ENCODE measurements around the gene KIF23.

KIF23 gene

DNA sequence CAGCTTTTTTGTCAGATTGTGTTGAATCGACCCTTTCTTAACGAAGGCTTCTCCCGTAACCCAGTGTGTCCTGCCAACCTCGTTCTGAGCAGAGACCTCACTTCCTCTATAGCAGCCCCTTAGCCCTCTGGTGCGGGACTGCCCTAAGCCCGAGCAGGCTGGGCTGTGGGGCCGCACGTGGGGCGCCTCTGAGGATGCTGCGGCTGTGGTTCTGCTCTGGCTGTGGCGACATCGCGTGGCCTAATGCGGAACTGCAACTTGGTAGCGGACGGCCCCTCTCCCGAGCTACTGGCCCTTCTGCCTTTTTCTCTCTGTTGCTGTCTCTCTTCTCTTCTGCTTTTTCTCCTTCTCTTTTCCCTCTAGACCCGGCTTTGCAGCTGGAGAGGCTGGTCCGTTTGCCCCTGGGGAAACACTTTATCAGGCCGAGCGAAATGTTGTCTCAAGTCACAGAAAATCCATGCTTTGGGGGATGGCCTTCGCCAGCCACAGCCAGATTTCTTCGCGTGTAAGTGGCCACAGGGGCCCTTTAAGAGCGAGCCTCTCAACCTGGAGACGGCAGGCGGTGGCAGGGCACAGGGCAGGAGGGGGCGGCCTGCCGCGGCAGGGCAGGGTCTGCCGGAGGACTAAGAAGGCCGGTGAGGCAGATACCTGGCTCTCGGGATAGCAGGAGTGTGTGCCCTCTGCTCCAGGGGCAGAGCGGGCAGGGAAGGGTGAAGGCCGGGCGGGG, 19.4 kb upstream of the KIF23 start:
- peak; percentile 67 for DNase-seq (ENCODE audit: low read depth)

DNA sequence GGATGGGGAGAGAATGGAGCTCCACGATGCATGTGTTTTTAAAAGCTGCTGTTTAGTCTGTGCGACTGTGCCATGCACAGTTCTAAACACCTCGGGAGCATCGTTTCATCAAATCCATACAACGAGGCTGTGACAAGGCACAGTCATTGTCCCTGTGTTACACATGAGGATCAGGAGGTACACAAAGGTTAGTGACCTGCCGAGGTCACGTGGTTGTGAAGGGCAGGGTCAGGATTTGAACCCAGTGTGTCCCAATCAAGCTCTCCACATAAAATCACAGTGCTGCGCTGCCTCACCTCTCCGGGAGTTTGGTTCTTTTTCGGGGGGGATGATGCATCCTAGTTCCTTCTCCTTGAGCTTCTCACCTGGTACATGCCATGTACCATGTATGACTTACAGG, 18.7 kb upstream of the KIF23 start:
- DNase-seq (ENCODE audit: low read depth), result no peak

DNA sequence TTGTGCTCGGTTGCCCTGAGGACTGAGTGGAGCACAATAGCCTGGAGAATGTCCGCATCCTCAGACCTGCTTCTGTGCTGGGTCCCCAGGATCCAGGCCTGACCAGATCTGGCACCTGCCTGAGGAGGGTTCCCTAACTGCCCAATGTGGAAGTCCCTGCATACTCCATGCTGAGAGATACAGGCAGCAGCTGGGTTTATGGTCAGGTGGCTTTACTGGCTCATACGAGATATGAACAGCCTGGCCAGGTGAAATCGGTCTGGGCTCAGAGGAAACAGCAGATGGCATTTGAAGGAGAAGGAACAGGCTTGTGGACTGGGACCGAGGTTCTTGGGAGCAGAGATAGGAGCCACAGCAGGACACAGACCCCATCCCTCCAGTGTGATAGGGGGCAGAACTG, 18.2 kb upstream of the KIF23 start:
- no peak for DNase-seq (ENCODE audit: low read depth)

DNA sequence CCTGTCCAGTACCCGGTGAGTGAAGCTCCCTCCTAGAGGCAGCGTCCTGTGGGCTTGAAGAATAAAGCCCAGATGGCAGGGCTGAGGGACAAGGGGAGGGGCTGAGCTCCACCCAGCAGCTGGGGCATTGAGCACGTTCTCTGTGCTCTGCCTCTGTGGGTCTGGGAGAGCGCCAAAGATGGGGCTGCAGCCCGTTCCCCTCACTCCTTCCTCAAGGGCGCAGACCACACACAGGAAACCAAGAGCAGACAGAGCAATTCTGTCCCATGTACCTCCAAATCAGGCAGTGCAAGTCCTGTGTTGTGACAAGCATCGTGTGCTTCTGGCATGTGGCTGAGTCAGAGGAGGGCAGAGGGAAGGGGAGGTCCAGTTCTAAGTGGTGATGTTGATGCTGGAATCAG, 15.7 kb upstream of the KIF23 start:
- DNase-seq (ENCODE audit: low read depth), result peak; percentile 32

DNA sequence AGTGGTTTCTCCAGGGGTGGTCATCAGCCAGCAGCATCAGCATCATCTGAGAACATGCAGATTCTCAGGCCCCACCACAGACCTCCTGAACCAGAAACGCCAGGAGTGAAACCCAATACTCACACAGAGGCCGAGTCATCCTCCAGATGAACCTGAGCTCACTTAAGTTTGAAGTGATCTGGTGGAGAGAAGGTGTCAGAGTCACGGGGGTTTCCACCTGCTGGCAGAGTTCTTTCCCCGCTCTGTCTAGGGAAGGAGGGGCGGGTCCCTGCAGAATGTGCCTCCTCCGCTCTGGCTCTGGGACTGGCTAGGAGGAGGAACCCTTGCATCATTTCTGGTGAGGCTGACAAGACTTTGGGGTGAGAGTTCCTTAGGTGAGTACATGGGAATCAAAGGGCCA, 13.3 kb upstream of the KIF23 start:
- no peak for DNase-seq (ENCODE audit: low read depth)

DNA sequence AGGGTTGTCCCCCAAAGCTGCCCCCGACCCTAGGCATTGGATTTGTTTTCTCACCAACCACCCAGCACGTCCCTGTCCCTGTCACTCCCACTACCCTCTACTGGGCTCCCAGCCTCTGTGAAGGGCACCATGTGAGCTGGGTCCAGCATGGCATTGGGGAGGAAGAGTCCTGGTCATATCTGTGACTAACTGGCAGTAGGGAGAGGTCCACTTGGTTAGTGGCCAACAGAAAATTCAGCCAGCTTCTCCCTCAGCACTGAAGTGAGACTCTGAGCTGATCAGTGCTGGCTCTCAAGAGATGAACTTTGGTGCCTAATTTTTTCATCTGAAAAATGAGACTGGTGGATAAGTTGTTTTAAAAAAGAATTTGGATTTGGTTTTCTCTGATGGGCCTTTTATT, 11.3 kb upstream of the KIF23 start:
- no peak for DNase-seq (ENCODE audit: low read depth)

DNA sequence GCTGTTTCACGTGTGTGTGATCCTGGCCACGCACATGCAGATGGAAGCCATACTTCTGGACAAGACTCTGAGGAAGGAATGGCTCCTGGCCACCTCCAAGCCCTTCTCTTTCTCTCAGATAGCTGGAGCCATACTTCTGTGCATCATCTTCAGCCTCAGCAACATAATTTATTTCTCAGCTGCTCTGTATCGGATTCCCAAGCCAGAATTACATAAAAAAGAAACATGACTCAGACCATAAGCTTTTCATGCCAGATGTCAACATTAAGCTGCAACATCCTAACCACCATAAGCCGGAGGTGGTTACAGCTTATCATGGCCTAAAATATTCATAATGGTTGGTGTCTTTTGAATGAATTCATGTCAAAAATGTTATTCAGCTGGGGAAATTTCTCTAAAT, 10.6 kb upstream of the KIF23 start:
- DNase-seq (ENCODE audit: low read depth), result peak; percentile 93

DNA sequence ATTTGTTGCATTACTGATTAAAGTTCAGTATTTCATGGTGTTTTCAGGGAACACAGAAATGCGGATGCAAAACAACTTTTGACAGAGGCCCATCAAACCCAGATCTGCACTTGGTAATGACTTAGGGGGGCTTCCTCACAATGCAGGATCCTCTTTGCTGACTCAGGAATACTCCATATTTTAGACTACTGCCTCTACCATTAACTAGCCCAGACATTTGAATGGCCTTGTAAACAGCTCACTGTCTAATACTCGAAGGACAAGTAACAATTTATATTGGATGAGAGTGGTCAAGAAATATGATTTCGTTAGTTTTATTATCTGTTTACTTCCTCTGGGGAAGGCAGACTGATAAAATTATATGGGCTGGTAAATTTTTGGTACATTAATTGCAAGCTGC, 9.0 kb upstream of the KIF23 start:
- no peak for DNase-seq (ENCODE audit: low read depth)

DNA sequence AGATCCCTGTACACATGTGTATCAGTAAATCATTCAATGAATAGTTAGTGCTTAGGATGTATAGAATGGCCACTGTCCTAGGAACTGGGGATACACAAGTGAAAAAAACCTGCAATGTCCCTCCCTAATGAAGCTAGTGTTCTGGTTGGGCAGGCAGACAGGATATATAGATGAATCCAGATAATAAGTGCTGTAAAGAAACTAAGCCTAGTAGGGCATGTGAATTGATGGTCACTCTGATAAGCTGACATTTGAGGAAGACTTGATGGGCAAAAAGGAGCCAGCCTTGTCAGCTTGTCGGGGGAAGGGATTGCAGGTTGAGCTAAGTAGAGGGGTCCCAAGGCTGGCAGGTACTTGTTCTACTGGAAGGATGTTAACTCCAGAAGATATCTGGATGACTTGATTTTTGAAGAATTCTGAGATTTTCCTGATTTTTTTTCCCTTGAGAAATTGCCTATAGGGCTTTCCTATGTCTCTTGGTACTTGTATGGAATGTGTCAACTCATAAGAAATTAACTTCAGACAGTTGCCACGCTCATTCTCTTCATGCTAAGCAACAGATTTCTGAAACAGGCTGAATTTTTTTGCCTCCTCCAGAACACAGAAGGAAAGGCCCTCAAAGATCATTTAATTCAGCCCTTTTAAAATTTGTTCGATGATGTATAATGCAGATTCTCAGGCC, 6.3 kb upstream of the KIF23 start:
- DNase-seq (ENCODE audit: low read depth), result no peak

DNA sequence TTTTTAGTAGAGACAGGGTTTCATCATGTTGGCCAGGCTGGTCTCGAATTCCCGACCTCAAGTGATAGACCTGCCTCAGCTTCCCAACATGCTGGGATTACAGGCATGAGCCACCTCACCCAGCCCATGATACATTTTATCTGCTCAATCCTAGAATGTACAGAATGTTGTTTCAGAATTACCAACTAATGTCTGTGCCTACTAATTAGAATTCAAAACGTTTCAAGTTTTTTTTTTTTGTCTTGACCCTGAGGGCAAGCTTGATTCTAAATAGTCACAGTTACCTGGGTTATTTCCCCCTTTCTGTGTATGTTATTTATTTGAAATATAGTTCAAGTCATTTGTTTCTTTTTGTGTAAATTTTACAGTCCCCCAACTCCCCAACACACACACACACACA, 5.3 kb upstream of the KIF23 start:
- DNase-seq (ENCODE audit: low read depth), result no peak

DNA sequence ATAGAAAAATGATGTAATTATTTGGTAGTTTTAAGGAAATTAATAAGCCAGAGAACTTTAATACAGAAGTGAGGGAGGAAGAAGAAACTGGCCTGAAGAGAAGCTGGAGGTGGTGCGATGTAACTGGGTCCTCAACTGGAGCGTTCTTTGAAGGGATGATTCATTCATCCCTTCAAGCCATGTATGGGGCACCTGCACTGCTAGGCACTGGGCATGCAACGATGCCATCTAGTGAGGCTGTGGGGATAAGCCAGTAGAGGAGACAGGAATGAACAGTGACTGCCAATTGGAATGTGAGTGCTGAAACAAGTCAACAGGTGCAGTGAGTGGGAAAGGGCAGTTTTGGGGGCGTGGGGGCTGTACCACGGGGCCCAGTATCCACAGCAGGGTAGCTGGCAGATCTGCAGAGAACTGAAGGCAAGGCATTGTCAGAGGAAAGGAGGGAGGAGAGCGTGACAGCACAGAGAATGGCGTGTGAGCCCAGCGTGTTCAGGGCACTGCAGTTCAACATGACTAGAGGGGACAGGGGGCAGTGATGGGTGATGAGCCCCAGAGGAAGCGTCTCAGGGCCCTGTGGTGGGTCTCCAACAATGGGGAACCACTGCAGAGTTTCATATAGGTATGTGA, 3.8 kb upstream of the KIF23 start:
- DNase-seq (ENCODE audit: low read depth), result peak; percentile 41

DNA sequence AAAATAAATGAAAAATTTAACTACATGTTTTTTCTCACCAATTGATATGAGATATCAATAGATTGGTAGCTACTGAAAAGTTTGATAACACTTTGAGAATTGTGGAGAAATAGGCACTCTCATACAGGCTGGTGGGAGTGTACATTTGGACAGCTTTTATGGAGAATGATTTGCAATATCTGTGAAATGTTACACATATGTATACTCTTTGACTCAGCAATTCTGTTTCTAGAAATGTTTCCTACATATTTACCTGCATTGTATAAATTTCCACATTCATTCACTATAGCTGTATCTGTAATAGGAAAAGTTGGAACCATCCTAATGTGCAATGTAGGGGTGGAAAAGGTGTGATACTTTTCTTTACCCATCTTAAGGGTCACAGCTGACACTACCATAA, 1.9 kb upstream of the KIF23 start:
- no peak for DNase-seq (ENCODE audit: low read depth)

DNA sequence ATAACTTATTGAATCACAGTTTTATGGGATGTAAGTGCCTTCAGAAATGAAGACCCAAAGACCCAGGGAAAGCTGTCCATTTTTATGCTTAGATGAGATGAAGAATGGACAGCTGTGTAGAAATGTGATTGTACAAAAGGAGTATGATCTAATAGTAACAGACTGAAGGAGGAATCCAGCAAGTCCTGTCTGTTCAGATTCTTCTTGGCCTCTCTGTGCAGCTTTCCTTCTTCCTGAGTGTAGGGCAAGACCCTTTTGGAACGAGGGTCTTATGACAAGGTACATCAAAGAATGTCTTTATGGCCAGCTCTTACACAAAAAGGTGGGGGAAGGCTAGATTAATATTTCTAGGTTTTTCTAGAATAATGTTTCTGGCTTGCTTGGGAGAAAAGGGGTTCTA, 1.4 kb upstream of the KIF23 start:
- DNase-seq (ENCODE audit: low read depth), result no peak

DNA sequence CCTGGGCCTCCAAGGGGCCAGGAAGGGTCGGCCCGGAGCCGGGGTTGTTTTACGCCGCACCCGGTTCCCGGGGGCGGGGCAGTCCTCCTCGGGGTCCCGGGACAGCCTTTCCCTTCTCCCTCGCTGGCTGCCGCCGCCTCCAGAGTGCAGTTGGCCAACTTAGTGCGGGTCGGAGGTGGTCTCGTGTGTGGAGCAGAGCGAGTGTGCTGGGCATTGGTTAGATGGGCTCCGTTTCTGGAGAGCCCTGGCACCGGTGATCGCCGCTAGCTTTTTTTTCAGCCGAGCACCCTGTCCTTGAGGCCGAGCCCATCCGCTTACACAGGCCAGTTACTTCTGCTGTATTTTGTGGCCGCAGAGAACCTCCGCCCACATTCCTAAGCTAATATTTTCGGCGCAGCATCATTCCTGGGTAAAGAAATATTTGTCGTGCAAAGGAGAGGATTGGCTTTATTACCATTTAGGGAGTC, 585 bp downstream of the KIF23 start:
- peak; percentile 94 for DNase-seq (ENCODE audit: low read depth)

DNA sequence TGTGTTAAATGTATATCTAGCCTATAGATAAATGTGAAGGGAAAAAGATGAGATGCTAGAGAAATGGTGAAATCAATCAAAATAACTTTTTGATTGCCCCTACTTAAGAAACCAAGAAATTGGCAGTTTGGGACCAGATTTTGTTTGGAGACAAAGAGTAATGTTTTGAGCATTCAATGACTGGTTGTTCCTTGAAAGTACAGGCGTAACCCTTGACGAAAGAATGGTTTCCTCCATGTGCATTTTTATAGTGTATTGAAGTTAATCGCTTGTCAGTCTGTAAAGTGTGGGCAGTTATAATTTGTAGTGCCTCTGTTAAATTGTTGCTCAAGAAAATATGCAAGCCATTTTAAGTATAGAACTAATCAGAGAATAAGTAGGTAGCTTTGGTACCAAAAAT, 1.2 kb downstream of the KIF23 start:
- DNase-seq (ENCODE audit: low read depth), result peak; percentile 39

DNA sequence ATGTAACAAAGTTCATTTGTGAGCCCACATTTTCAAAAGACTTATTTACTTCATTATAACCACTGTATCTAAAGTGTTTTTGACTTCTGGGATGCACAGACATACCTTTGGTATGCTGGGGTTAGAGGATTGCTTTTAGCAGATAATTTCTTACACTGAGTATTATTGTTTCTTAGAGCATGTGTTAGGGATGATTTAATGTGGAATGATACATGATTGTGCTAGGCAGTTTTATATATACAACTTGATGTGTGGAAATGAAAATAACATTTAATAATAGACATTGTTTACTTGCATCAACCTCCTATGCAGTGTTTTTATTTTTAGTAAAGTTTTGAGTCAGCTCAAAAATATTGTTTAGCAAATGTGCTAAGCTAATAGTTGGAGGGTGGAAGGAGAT, 3.4 kb downstream of the KIF23 start:
- peak; percentile 28 for DNase-seq (ENCODE audit: low read depth)

DNA sequence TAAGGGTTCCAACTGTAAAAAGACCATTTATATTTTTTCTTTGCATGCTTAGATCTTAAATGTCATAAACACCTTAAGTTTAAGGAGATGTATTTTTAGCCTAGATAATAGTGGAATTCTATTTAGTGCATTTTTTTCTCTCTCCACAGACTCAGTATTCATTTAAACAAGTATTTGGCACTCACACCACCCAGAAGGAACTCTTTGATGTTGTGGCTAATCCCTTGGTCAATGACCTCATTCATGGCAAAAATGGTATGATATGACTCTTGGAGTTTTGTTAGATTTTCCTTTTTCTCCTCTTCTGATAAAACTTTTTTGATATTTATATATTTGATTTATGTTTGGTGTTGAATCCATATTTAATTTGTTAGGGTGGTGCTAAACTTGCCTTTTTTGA, 7.3 kb downstream of the KIF23 start:
- peak; percentile 51 for DNase-seq (ENCODE audit: low read depth)

DNA sequence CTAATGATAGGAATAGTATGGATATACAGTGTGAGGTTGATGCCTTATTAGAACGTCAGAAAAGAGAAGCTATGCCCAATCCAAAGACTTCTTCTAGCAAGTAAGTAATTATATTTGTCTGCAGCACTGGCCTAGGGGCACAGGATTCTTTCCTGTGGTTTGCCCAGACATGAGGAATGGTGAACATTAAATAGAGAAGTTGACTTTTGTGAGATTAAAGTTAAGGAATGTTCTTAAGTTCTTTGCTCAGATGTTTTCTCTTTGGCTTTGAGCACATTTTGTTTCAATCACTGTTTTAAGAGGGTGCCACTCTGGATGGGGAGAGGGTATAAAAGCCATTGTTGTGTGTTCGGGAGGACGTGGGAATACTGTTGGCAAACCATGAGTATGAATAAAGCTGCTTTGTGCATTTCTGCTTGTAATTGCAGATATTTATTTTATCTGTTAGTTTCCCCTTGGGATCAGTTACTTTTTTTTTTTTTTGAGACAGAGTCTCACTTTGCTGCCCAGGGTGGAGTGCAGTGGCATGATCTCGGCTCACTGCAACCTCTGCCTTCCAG, 8.3 kb downstream of the KIF23 start:
- DNase-seq (ENCODE audit: low read depth), result peak; percentile 17

DNA sequence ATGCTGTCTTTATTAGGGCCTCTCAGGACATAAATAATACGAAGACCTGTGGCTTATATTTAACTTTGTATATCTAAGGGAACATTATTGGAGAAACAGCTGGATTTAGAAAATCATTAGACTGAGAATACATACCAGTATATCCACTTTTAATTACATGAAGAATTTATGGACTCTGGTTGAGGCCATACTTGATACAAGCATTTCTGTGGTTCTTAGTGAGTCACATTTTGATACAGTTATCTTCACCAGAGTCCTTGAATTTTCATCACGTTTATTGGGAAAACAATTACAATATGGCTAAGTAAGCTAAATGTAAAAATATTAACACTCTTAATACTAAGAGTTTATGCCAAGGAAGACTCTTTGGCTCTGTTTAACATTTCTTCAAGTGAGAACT, 9.9 kb downstream of the KIF23 start:
- DNase-seq (ENCODE audit: low read depth), result peak; percentile 56

DNA sequence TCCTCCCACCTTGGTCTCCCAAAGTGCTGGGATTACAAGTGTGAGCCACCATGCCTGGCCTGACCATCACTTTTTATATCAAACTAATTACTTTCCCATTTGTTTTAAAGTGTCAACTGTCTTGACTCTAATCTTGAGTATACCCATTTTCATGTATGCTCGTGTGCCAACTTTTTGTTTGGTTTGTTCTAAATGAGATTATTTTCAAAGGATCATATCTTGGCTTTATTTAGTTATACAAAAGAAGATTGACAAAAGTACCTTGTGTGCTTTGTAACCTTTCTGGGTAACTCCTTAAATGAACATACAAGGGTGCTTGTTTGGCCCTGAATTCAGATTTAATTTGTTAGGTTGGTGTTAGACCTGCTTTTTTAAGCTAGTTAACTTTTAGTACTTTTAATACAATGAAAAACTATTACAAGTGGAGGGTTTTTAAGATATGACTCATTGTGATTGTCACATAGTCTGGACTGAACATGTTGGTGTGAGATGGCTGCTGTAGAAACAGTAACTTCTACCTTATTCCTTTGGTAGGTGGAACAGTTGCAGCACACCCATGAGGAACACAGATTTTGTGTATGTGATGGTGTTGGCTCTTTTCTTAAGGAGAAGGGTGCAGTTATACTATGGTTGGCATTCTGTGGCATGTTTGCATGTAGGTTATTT, 10.7 kb downstream of the KIF23 start:
- DNase-seq (ENCODE audit: low read depth), result peak; percentile 59

DNA sequence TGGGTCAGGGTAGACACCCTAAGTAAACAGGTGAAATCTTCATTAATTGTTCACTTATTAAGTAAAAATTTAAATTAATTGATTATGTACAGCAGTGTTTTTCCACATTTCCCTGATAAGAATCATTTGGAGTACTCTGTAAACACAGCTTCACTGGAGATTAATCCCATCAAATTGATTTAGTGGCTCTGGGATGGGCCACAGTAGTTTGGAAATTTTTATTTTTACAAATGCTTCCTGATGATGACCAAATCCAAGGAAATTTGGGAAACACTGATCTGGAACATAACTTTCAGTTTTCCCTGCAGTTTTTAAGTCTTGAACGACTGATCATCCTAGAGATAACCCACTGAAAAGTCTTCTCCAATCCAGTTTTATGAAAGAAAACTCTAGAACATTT, 19.7 kb downstream of the KIF23 start:
- DNase-seq (ENCODE audit: low read depth), result no peak

DNA sequence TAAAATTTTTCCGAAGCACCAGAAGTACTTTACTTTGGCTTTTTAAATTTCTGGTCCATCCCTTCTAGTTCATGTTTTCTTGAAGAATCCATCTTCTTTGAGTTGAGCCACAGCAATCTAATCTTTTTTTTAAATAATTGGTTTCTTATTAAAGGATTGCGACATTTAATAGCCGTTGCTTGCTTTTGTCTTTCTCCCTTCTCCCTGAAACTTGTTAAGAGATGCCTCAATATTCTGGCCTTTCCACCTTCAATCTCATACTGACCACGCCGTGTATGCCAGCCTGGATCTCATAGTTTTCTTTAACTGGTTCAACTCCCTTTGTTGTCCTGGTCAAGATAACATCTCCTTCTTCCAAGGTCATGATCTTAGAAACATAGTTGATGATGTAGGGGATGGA, 20.1 kb downstream of the KIF23 start:
- DNase-seq (ENCODE audit: low read depth), result peak; percentile 48

DNA sequence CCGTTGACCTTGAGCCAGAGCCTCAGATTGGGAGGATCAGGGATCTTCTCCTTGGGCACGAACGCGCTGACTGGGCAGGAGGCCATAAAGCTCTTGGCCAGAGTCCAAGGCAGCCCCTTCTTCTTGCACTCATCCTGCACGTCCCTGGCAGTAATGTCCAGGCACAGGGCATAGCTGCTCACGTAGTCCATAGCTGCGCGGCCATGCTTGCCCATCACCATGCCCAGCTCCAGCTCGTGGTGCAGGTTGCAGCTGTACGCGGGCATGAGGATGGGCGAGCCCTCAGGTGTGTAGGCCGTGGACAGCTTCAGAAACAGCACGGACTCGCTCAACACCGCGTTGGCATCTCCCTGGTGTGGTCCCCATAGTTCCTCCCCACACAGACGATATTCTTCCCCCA, 20.5 kb downstream of the KIF23 start:
- no peak for DNase-seq (ENCODE audit: low read depth)
